HCT116 (cell line): ENCODE measurements around the gene AGPAT3. TPM values are rescaled to one million over a fixed set of nuclear protein-coding genes. Genes with fewer than 3 reads are reported as not detected.

Source experiments
- ATAC-seq: fragments of 200-7000 bp; cut with Tn5 transposase; 2 replicates; pipeline ENCODE4 v1.9.1; 2020; ENCODE audit warnings: mild to moderate bottlenecking, moderate library complexity
- BruUV-seq: library from RNA; stranded (reverse); fragments of 400-500 nt; replicated peaks from 2 replicates; lab custom pipeline; 2021; lab: Mats Ljungman, UMichigan
- CTCF ChIA-PET: fragments of 300-600 bp; sonication (Branson Sonifier 250); formaldehyde crosslinking; loops from one replicate; lab custom pipeline; 2021; ENCODE audit warnings: antibody characterized with exemption; lab: Charles Lee
- POLR2A ChIA-PET: fragments of 300-600, 350-600 bp; sonication (Branson Sonifier 250); formaldehyde crosslinking; loops from one replicate; lab custom pipeline; 2021; ENCODE audit warnings: antibody characterized with exemption; lab: Charles Lee
- RAD21 ChIA-PET, 2 experiments: fragments of 300-600 bp; sonication (Branson Sonifier 250); formaldehyde crosslinking; loops; one replicate each; lab custom pipeline; 2023; ENCODE audit warnings: low total read pairs in 2 of 2; ENCODE audit not compliant: uncharacterized antibody in 2 of 2, unreplicated experiment in 2 of 2, low non-redundant PET in 1 of 2; lab: Charles Lee
- DNase-seq: peaks from one replicate; pipeline ENCODE4 v3.0.0-alpha.2; 2010; ENCODE audit warnings: low read depth, low spot score
- H2AFZ ChIP-seq: fragments of 200-600 bp; shearing (Covaris generic), sonication (generic); 2 replicates; pipeline ENCODE4 v1.6.1; 2017; ENCODE audit warnings: low read depth, mixed run types, mixed read lengths, antibody characterized with exemption, low read length; ENCODE audit not compliant: poor library complexity, severe bottlenecking
- H3K27ac ChIP-seq: 2 replicates; pipeline ENCODE4 v1.5.1; 2012; ENCODE audit warnings: low read depth, low read length
- H3K27me3 ChIP-seq: fragments of 200-600 bp; sonication (generic); 2 replicates; pipeline ENCODE4 v1.6.1; 2016; ENCODE audit warnings: mixed run types, low read length, mixed read lengths; ENCODE audit not compliant: insufficient read depth
- H3K36me3 ChIP-seq, 2 experiments: fragments of 200-500 bp in 1 of 2; fragments of 200-600 bp in 1 of 2; sonication (Bioruptor generic) in 1 of 2; sonication (generic) in 1 of 2; 2 replicates each; pipeline versions ENCODE4 v1.5.1 to v1.6.1; 2014 to 2016; ENCODE audit warnings: low read length in 2 of 2, inconsistent platforms in 1 of 2, mixed read lengths in 1 of 2, mixed run types in 1 of 2; ENCODE audit not compliant: insufficient read depth in 2 of 2, control insufficient read depth in 1 of 2
- H3K4me1 ChIP-seq, 2 experiments: fragments of 200-600 bp in 1 of 2; sonication (generic) in 1 of 2; 2 replicates each; pipeline versions ENCODE4 v1.5.1 to v1.6.1; 2012 to 2017; ENCODE audit warnings: low read length in 2 of 2, inconsistent platforms in 1 of 2, mild to moderate bottlenecking in 1 of 2, mixed read lengths in 1 of 2, mixed run types in 1 of 2, moderate library complexity in 1 of 2; ENCODE audit not compliant: insufficient read depth in 2 of 2, control insufficient read depth in 1 of 2
- H3K4me2 ChIP-seq: fragments of 200-600 bp; sonication (generic); 2 replicates; pipeline ENCODE4 v1.6.1; 2017; ENCODE audit warnings: mixed run types, low read length, mixed read lengths
- H3K4me3 ChIP-seq, 2 experiments: fragments of 200-600 bp in 1 of 2; sonication (generic) in 1 of 2; replicated peaks in 1 of 2; 2 replicates each; pipeline ENCODE4 v1.5.1; 2011 to 2016; ENCODE audit warnings: low read length in 2 of 2, control low read depth in 1 of 2, low read depth in 1 of 2, mild to moderate bottlenecking in 1 of 2, mixed read lengths in 1 of 2, mixed run types in 1 of 2
- H3K79me2 ChIP-seq: fragments of 200-600 bp; sonication (generic); 2 replicates; pipeline ENCODE4 v1.6.1; 2017; ENCODE audit warnings: mild to moderate bottlenecking, mixed run types, low read length, moderate library complexity, mixed read lengths; ENCODE audit not compliant: insufficient read depth
- H3K9ac ChIP-seq: fragments of 200-600 bp; sonication (generic); 2 replicates; pipeline ENCODE4 v1.6.1; 2016; ENCODE audit warnings: low read length, mixed read lengths
- H3K9me2 ChIP-seq: fragments of 200-600 bp; sonication (generic), shearing (Covaris generic); 2 replicates; pipeline ENCODE4 v1.6.1; 2017; ENCODE audit warnings: mixed run types, mild to moderate bottlenecking, moderate library complexity; ENCODE audit not compliant: insufficient read depth
- H3K9me3 ChIP-seq, 2 experiments: fragments of 200-500 bp in 1 of 2; fragments of 200-600 bp in 1 of 2; sonication (Bioruptor generic) in 1 of 2; sonication (generic) in 1 of 2; 2 replicates each; pipeline ENCODE4 v1.6.1; 2014 to 2017; ENCODE audit warnings: low read length in 2 of 2, mixed read lengths in 2 of 2, inconsistent platforms in 1 of 2, low read depth in 1 of 2, mild to moderate bottlenecking in 1 of 2, mixed run types in 1 of 2, moderate library complexity in 1 of 2; ENCODE audit not compliant: control insufficient read depth in 1 of 2, insufficient read depth in 1 of 2
- H4K20me1 ChIP-seq: fragments of 200-600 bp; sonication (generic), shearing (Covaris generic); 2 replicates; pipeline ENCODE4 v1.6.1; 2017; ENCODE audit warnings: mixed run types, mild to moderate bottlenecking, moderate library complexity; ENCODE audit not compliant: insufficient read depth
- CBX3 ChIP-seq: IDR thresholded peaks from 2 replicates; pipeline ENCODE4 v1.6.1; 2012; ENCODE audit warnings: low read depth
- CEBPB ChIP-seq: IDR thresholded peaks from 2 replicates; pipeline ENCODE4 v1.6.1; 2012; ENCODE audit warnings: low read depth
- EGR1 ChIP-seq: IDR thresholded peaks from 2 replicates; pipeline ENCODE4 v1.6.1; 2012; ENCODE audit warnings: low read depth
- ELF1 ChIP-seq: IDR thresholded peaks from 2 replicates; pipeline ENCODE4 v1.6.1; 2012; ENCODE audit warnings: low read depth, borderline replicate concordance
- EZH2 ChIP-seq: fragments of 200-600 bp; sonication (generic); IDR thresholded peaks from 2 replicates; pipeline ENCODE4 v1.6.1; 2017; ENCODE audit warnings: antibody characterized with exemption, mixed run types
- FOSL1 ChIP-seq: IDR thresholded peaks from 2 replicates; pipeline ENCODE4 v1.6.1; 2012; ENCODE audit warnings: low read depth
- JUND ChIP-seq: IDR thresholded peaks from 2 replicates; pipeline ENCODE4 v1.6.1; 2012
- MAX ChIP-seq: IDR thresholded peaks from 2 replicates; pipeline ENCODE4 v1.6.1; 2012
- POLR2A ChIP-seq: IDR thresholded peaks from 2 replicates; pipeline ENCODE4 v1.7.0; 2011; ENCODE audit warnings: borderline replicate concordance; ENCODE audit not compliant: insufficient read depth, insufficient read length; ENCODE audit errors: extremely low read depth
- POLR2AphosphoS5 ChIP-seq: IDR thresholded peaks from 2 replicates; pipeline ENCODE4 v1.6.1; 2011; ENCODE audit warnings: mild to moderate bottlenecking, low read depth, low read length, moderate library complexity
- RAD21 ChIP-seq: IDR thresholded peaks from 2 replicates; pipeline ENCODE4 v1.6.1; 2012; ENCODE audit warnings: low read depth, mild to moderate bottlenecking
- REST ChIP-seq: IDR thresholded peaks from 2 replicates; pipeline ENCODE4 v1.6.1; 2012; ENCODE audit warnings: low read depth
- SIN3A ChIP-seq: IDR thresholded peaks from 2 replicates; pipeline ENCODE4 v1.6.1; 2012; ENCODE audit warnings: low read depth
- SP1 ChIP-seq: IDR thresholded peaks from 2 replicates; pipeline ENCODE4 v1.6.1; 2012; ENCODE audit warnings: low read depth
- SRF ChIP-seq: IDR thresholded peaks from 2 replicates; pipeline ENCODE4 v1.6.1; 2012; ENCODE audit warnings: low read depth
- TCF7L2 ChIP-seq: IDR thresholded peaks from 2 replicates; pipeline ENCODE4 v1.7.0; 2011; ENCODE audit warnings: borderline replicate concordance, inconsistent platforms; ENCODE audit not compliant: insufficient read depth, insufficient read length; ENCODE audit errors: extremely low read depth
- YY1 ChIP-seq: IDR thresholded peaks from 2 replicates; pipeline ENCODE4 v1.6.1; 2011; ENCODE audit warnings: low read length, low read depth, moderate library complexity, mild to moderate bottlenecking; ENCODE audit not compliant: insufficient replicate concordance; ENCODE audit errors: extremely low read depth
- ZFX ChIP-seq: fragments of 450-650 bp; IDR thresholded peaks from 2 replicates; pipeline ENCODE4 v1.6.1; 2017
- intact Hi-C: fragments of 100-400 bp; cut with micrococcal nuclease; formaldehyde crosslinking; loops from 2 replicates; pipeline ENCODE4 v1.10.0; 2022
- total RNA-seq: library from RNA; stranded (reverse); gene quantifications from one replicate; pipeline ENCODE4 v1.2.1, GENCODE V29; 2021; ENCODE audit not compliant: unreplicated experiment
- TF ChIP-seq, protein P1 (sequence below): IDR thresholded peaks from 2 replicates; pipeline ENCODE4 v1.6.1; 2011; ENCODE audit warnings: mild to moderate bottlenecking, low read length, moderate library complexity; ENCODE audit not compliant: insufficient replicate concordance; ENCODE audit errors: extremely low read depth
- TF ChIP-seq, protein P2 (sequence below): IDR thresholded peaks from 2 replicates; pipeline ENCODE4 v1.6.1; 2012

AGPAT3 gene
- total RNA-seq, 1 experiment from 2014 or later: 54.1 TPM

GRCh38 chr21:44027607-44028286 lies 162.7 kb downstream of the AGPAT3 start:
- Histone ChIP-seq H3K27me3 (no peaks in the 10 kb centered on the region), H3K36me3 (peaks cover 2 to 3% of the 10 kb centered on the region in 2 experiments; a peak in 2 of 4 replicates), H3K9me2 (no peaks in the 10 kb centered on the region; the same call in 1 of the 2 replicates), H4K20me1 (0 out of 2 replicates have a peak, but pooled peaks cover 6% of the 10 kb centered on the region), H3K9me3 (no peaks in the 10 kb centered on the region; a peak in 1 of 4 replicates), H2AFZ (no peak overlapping the region), H3K79me2 (peaks cover 96% of the 10 kb centered on the region), H3K4me3 (no peak overlapping the region), H3K4me1 (no peaks in the 10 kb centered on the region), H3K4me2 (no peak overlapping the region), H3K9ac (no peak overlapping the region), H3K27ac (no peak overlapping the region)
- RAD21 ChIA-PET: no interaction called here
- no TSS peak for BruUV-seq
- POLR2A ChIA-PET: no interaction called here
- no peak for DNase-seq
- ATAC-seq: no peak
- no peak for TF ChIP-seq SRF
- TF ChIP-seq ZFX: no peak
- no peak for TF ChIP-seq CBX3
- TF ChIP-seq, protein P1, sequence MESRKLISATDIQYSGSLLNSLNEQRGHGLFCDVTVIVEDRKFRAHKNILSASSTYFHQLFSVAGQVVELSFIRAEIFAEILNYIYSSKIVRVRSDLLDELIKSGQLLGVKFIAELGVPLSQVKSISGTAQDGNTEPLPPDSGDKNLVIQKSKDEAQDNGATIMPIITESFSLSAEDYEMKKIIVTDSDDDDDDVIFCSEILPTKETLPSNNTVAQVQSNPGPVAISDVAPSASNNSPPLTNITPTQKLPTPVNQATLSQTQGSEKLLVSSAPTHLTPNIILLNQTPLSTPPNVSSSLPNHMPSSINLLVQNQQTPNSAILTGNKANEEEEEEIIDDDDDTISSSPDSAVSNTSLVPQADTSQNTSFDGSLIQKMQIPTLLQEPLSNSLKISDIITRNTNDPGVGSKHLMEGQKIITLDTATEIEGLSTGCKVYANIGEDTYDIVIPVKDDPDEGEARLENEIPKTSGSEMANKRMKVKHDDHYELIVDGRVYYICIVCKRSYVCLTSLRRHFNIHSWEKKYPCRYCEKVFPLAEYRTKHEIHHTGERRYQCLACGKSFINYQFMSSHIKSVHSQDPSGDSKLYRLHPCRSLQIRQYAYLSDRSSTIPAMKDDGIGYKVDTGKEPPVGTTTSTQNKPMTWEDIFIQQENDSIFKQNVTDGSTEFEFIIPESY: no peak
- no peak for TF ChIP-seq EGR1
- no peak for TF ChIP-seq RAD21
- TF ChIP-seq FOSL1: no peak
- TF ChIP-seq POLR2AphosphoS5: no peak
- no peak for TF ChIP-seq TCF7L2
- no peak for TF ChIP-seq CEBPB
- no peak for TF ChIP-seq SP1
- TF ChIP-seq POLR2A: no peak
- TF ChIP-seq REST: no peak
- no peak for TF ChIP-seq ELF1
- no peak for TF ChIP-seq MAX
- TF ChIP-seq EZH2: no peak
- no peak for TF ChIP-seq SIN3A
- no peak for TF ChIP-seq JUND
- TF ChIP-seq, protein P2, sequence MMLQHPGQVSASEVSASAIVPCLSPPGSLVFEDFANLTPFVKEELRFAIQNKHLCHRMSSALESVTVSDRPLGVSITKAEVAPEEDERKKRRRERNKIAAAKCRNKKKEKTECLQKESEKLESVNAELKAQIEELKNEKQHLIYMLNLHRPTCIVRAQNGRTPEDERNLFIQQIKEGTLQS: no peak
- TF ChIP-seq YY1: no peak
- intact Hi-C loops: no loop called here
- CTCF ChIA-PET: no interaction called here
